A673 (cell line): ENCODE measurements around the gene GOLPH3L. TPM values are rescaled to one million over a fixed set of nuclear protein-coding genes. Genes with fewer than 3 reads are reported as not detected.

Experiments used
- BruUV-seq: library from RNA; stranded (reverse); fragments of 400-500 nt; replicated peaks from 2 replicates; lab custom pipeline; 2021; lab: Mats Ljungman, UMichigan
- CTCF ChIA-PET: fragments of 300-600 bp; sonication (Branson Sonifier 250); formaldehyde crosslinking; loops from one replicate; lab custom pipeline; 2022; ENCODE audit warnings: antibody characterized with exemption; lab: Charles Lee
- POLR2A ChIA-PET: fragments of 300-600 bp; sonication (Branson Sonifier 250); formaldehyde crosslinking; loops from one replicate; lab custom pipeline; 2022; ENCODE audit warnings: antibody characterized with exemption; ENCODE audit not compliant: low non-redundant PET; lab: Charles Lee
- DNase-seq: peaks from one replicate; pipeline ENCODE4 v3.0.0-alpha.2; 2015; ENCODE audit warnings: low spot score
- H3K27ac ChIP-seq: fragments of 200-600 bp; sonication (generic); 2 replicates; pipeline ENCODE4 v1.5.1; 2016; ENCODE audit warnings: mixed run types, low read depth, mild to moderate bottlenecking, mixed read lengths, antibody characterized with exemption, low read length; ENCODE audit not compliant: poor library complexity, severe bottlenecking
- H3K27me3 ChIP-seq: fragments of 200-600 bp; sonication (generic); replicated peaks from 2 replicates; pipeline ENCODE4 v1.6.1; 2017; ENCODE audit warnings: mixed run types, low read depth, mild to moderate bottlenecking, mixed read lengths, antibody characterized with exemption, low read length; ENCODE audit not compliant: insufficient read depth, poor library complexity
- H3K36me3 ChIP-seq: fragments of 200-600 bp; sonication (generic); 2 replicates; pipeline ENCODE4 v1.6.1; 2016; ENCODE audit warnings: mixed run types, mild to moderate bottlenecking, mixed read lengths, antibody characterized with exemption, low read length; ENCODE audit not compliant: insufficient read depth, poor library complexity, severe bottlenecking
- H3K4me1 ChIP-seq: fragments of 200-600 bp; sonication (generic); 2 replicates; pipeline ENCODE4 v1.6.1; 2017; ENCODE audit warnings: mixed run types, mild to moderate bottlenecking, mixed read lengths, antibody characterized with exemption, low read length; ENCODE audit not compliant: insufficient read depth, poor library complexity, severe bottlenecking
- H3K4me3 ChIP-seq: fragments of 200-600 bp; sonication (generic); 2 replicates; pipeline ENCODE4 v1.5.1; 2016; ENCODE audit warnings: low read depth, mixed run types, mild to moderate bottlenecking, mixed read lengths, low read length; ENCODE audit not compliant: poor library complexity, severe bottlenecking
- H3K9me3 ChIP-seq: fragments of 200-600 bp; sonication (generic); 2 replicates; pipeline ENCODE4 v1.6.1; 2016; ENCODE audit warnings: mixed run types, low read depth, mild to moderate bottlenecking, mixed read lengths, antibody characterized with exemption, low read length; ENCODE audit not compliant: poor library complexity, severe bottlenecking
- EZH2 ChIP-seq: fragments of 200-600 bp; sonication (generic); IDR thresholded peaks from 2 replicates; pipeline ENCODE4 v1.6.1; 2017; ENCODE audit warnings: borderline replicate concordance, low read depth, mild to moderate bottlenecking, mixed read lengths, antibody characterized with exemption, low read length; ENCODE audit not compliant: poor library complexity, severe bottlenecking
- intact Hi-C: fragments of 100-400 bp; cut with micrococcal nuclease; formaldehyde crosslinking; loops from one replicate; pipeline ENCODE4 v1.10.0; 2022; ENCODE audit not compliant: unreplicated experiment
- total RNA-seq: library from RNA; stranded (reverse); gene quantifications from 2 replicates; pipeline ENCODE4 v1.2.3, GENCODE V29; 2021
- TF ChIP-seq, protein P1 (sequence below): fragments of 300-800, 200-600 bp; sonication (generic); conservative IDR thresholded peaks from 2 replicates; pipeline ENCODE4 v1.5.1; 2017; ENCODE audit warnings: low read depth, mild to moderate bottlenecking, antibody characterized with exemption, low read length, moderate library complexity, mixed read lengths

Gene GOLPH3L
- total RNA-seq, 1 experiment from 2014 or later, result 22.6 TPM

- CTCF ChIA-PET, result no interaction called here
- no peaks in the 10 kb centered on the region for H3K27me3 ChIP-seq
- POLR2A ChIA-PET, result no interaction called here
- no peak overlapping the region for H3K4me3 ChIP-seq
- no peaks in the 10 kb centered on the region for H3K9me3 ChIP-seq
- no peak for DNase-seq
- peaks cover 28% of the 10 kb centered on the region for H3K36me3 ChIP-seq
- no TSS peak for BruUV-seq
- H3K4me1 ChIP-seq, result peaks cover 36% of the 10 kb centered on the region
- peak overlapping the region; percentile 44 for H3K27ac ChIP-seq
- no peak for TF ChIP-seq EZH2
- TF ChIP-seq, protein P1, sequence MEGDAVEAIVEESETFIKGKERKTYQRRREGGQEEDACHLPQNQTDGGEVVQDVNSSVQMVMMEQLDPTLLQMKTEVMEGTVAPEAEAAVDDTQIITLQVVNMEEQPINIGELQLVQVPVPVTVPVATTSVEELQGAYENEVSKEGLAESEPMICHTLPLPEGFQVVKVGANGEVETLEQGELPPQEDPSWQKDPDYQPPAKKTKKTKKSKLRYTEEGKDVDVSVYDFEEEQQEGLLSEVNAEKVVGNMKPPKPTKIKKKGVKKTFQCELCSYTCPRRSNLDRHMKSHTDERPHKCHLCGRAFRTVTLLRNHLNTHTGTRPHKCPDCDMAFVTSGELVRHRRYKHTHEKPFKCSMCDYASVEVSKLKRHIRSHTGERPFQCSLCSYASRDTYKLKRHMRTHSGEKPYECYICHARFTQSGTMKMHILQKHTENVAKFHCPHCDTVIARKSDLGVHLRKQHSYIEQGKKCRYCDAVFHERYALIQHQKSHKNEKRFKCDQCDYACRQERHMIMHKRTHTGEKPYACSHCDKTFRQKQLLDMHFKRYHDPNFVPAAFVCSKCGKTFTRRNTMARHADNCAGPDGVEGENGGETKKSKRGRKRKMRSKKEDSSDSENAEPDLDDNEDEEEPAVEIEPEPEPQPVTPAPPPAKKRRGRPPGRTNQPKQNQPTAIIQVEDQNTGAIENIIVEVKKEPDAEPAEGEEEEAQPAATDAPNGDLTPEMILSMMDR, result no peak
- intact Hi-C loops, result no loop called here
Observed at GRCh38 chr1:150615346-150616201, 81.4 kb downstream of the GOLPH3L start.

DNA sequence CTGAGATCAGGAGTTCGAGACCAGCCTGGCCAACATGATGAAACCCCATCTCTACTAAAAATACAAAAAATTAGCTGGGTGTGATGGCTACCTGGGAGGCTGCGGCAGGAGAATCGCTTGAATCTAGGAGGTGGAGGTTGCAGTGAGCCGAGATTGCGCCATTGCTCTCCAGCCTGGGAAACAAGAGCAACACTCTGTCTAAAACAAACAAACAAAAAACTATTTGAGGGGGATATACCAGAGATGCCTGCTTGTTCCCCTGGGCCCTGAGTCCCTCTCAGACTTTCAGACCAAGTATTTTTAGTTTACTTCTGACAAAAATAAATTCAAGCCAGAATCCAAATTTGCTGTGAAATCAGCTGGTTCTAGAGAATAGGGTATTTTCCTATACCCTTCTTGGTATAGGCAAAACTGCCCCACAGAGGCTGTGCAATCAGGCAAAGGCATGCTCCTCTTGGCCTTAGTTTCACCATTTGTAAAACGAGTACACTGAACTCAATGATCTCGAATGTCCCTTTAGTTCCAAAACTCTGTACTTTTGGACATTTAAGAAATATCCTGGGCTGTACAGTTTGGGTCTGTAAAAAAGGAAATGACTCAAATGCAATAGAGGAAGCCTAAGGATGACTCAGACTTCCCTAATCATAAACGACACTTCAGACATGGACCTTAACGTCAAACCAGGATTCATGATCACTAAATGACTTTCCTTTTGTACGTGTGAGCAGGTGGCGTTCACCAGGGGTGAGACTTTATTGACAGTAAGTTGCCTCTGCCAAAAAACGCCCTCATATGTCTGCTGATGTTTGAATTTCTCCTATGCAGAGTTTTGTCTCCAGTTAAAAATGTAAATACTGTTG, 83.7 kb downstream of the GOLPH3L start:
- Histone ChIP-seq H3K9me3 (no peaks in the 10 kb centered on the region), H3K27ac (peak overlapping the region; percentile 78), H3K27me3 (no peaks in the 10 kb centered on the region), H3K4me3 (no peak overlapping the region), H3K36me3 (peaks cover 18% of the 10 kb centered on the region), H3K4me1 (peaks cover 28% of the 10 kb centered on the region)
- TF ChIP-seq, protein P1, result no peak
- TF ChIP-seq EZH2, result no peak
- BruUV-seq, result no TSS peak
- peak; percentile 87 for DNase-seq
- ChIA-PET CTCF (no interaction called here), POLR2A (no interaction called here)
- intact Hi-C loops, result no loop called here

- BruUV-seq, result TSS peak; percentile 91
- DNase-seq, result no peak
- Histone ChIP-seq H3K27ac (peak overlapping the region; percentile 62), H3K4me1 (peaks cover 28% of the 10 kb centered on the region), H3K9me3 (no peaks in the 10 kb centered on the region), H3K36me3 (peaks cover 9% of the 10 kb centered on the region), H3K4me3 (no peak overlapping the region), H3K27me3 (no peaks in the 10 kb centered on the region)
- ChIA-PET CTCF (no interaction called here), POLR2A (interaction anchor here (0.8 kb wide), 1 partner anchor 265 kb away, joined by 3 read pairs; no protein-coding TSS in a partner anchor)
- intact Hi-C loops, result no loop called here
- TF ChIP-seq EZH2, result no peak
- TF ChIP-seq, protein P1, result no peak
Observed at GRCh38 chr1:150612014-150612345, 85.0 kb downstream of the GOLPH3L start.
